ENCODE results near the gene SPATA31D3.
"Not testable (repeated sequence)": the region's sequence is repeated elsewhere in the genome, so short reads cannot be mapped to it uniquely, and the experiment has no call there.

The SPATA31D3 gene

DNA sequence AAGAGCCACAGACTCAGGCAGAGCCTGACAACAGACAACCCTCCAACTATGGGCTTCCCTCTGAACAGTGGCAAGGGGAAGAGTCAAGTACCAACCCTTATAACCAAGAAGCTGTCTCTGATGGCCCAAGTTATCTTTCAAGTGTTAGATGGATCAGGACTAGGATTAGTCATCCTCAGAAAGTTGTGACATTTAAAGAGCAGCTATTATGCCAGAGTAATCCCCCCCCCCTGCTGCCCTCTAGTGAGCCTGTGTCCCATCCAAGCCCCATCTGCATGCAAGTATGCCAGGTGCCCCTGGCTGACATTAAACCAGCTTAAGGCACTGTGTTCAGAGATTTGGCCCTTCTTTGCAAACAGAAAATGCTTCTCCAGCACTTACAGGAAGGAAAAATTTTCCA lies 28.4 kb downstream of the SPATA31D3 start:
- DNase-seq (ENCODE audit: low read depth) = no peak
- no peak overlapping the region for H3K4me3 ChIP-seq (ENCODE audit: low read depth, low read length)

DNA sequence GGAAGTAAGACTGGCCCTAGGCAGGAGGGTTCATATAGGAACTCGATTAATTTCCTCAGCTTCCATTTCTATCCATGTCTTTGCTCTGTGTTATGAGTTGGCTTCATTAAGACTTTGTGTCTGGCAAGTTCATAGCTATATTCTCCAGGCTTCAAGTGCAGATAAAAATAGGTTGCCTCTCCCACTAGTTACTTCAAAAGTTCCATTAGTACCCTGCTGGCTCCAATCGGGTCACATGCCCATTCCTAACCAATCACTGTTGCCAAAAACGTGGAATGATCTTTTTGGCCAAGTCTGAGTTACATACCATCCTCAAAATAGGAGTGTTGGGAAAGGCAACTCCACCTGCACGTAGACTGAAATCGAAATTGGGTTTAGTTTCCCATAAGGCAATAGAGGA lies 31.5 kb downstream of the SPATA31D3 start:
- H3K4me3 ChIP-seq (ENCODE audit: low read depth, low read length) = no peak overlapping the region
- no peak for DNase-seq (ENCODE audit: low read depth)

DNA sequence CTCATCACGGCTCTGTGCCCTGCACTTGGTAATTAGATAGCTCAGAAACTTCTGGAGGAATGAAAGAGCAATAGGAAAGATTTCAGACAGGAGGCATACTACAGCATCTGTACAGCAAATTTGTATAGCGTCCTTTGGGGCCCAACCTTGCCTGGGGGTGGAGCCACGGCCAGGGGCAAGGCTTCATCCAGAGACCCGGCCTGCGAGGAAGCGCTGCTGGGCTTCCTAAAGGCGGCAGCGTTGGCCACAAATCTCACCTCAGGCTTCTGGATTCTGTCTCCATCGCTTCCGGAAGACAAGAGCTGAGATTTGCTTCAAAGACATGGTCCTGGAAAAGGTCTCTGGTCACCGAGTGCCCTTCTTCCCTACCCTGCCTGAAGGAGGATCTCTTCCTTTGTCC lies 33.1 kb downstream of the SPATA31D3 start:
- no peak for DNase-seq (ENCODE audit: low read depth)
- H3K4me3 ChIP-seq (ENCODE audit: low read depth, low read length) = no peak overlapping the region

DNA sequence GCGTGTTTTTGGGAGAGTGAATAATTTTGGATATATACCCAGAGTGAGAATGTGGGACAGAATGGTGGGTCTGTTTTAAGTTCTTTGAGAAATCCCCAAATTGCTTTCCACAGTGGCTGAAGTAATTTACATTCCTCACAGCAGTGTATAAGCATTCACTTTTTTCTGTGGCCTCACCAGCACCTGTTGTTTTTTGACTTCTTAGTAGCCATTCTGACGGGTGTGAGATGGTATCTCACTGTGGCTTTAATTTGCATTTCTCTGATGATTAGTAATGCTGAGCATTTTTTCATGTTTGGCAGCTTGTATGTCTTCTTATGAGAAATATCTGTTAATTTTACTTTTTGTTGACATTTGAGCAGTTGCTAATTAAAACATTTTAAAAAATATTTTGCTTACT lies 35.9 kb downstream of the SPATA31D3 start:
- H3K4me3 ChIP-seq (ENCODE audit: low read depth, low read length) = no peak overlapping the region
- DNase-seq (ENCODE audit: low read depth) = no peak

DNA sequence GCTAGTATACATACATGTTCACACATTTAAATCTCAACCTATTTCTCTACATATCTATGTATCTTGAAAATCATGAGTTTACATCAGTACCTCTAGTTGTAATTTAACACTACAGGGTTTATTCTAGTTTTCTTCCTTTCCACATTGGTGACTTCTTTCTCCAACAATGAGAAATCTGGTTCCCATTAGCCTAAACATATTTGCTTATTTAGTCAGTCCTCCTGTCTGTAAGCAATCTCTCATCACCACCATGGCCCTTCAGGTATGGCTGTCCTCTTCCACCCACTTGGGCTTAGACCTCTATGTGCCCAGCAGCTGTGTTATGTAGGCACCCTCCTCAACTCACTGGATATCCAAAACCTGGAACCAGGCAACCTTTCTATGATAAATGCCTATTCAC lies 37.3 kb downstream of the SPATA31D3 start:
- H3K4me3 ChIP-seq (ENCODE audit: low read depth, low read length) = no peak overlapping the region
- no peak for DNase-seq (ENCODE audit: low read depth)

DNA sequence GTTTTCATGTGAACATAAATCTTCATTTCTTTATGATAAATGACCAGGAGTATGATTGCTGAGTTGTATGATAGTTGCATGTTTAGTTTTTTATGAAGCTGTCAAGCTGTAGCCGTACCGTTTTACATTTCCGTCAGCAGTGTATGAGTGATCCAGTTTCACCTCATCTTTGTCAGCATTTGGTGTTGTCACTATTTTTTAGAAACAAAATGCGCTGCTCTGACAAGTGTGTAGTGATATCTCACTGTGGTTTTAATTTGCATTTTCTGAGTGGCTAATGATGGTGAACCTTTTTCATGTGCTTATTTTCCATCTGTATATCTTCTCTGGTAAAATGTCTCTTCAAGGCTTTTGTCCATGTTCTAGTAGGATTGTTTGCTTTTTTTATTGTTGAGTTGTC lies 38.6 kb downstream of the SPATA31D3 start:
- no peak for DNase-seq (ENCODE audit: low read depth)

DNA sequence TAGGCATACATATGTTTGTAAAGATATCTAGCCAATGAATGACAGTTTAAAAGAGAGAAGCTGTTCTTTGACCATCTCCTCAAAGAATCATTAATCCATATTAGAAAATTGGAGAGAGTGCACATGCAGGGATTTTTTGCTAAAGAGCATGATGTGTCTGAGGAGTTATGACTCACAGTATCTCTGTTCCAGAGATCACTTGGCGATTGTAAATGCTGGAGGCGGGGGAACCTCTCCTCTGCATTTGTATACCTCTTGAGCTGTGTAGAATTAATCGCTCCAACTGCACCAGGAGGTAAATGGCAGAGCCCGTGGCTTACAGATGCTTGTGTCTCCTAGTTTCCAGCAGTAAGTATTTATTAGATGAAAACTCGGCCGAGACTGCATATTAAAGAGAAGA lies 41.6 kb downstream of the SPATA31D3 start:
- DNase-seq (ENCODE audit: low read depth) = no peak
- H3K4me3 ChIP-seq (ENCODE audit: low read depth, low read length) = no peak overlapping the region

More for the DNA sequence above, 38.6 kb downstream of the SPATA31D3 start:
- H3K4me3 ChIP-seq (ENCODE audit: low read depth, low read length) = no peak overlapping the region

DNA sequence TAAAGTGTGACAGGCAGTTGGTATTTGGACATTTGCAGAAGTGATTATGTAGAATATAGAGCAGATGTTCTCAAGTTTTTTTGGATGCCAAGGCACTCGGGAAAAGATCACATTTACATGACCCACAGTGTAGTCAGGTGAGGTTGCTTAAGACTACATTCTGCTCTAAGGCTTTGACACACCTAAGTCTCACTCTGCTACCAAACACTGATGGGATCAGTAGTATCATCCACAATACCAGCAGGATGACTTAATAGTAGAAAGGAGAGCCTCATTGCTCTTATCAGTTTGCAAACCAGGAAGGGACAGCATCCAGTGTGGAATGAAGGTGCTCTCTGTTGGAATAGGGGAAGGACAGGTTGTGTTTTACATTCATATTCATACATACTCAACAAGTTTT lies 42.8 kb downstream of the SPATA31D3 start:
- no peak overlapping the region for H3K4me3 ChIP-seq (ENCODE audit: low read depth, low read length)
- no peak for DNase-seq (ENCODE audit: low read depth)

DNA sequence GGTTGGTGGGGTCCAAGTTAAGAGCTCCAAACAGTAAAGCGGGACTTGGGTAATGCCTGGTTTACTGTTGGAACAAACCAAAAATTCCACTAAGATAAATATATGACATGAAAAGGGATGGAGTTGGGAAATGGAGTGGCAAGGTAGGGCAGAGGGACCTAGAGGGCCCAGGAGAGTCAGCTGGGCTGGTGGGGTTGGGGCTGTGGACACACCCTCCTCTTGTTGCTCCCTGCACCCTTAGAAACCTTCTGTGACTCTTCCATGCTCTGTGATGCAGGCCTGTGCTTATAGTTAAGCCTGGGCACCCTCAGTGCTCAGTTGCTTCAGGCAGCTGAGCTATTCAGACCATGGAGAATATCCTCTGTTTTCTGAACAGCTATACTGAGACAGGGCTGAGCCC lies 45.2 kb downstream of the SPATA31D3 start, which contains the start of gene SPATA31D1:
SPATA31D1 (plus strand) TSS at position 301 of the 400 bp plus-strand sequence; CDS start at position 348, 47 bp downstream.
- not testable (repeated sequence) for DNase-seq (ENCODE audit: low read depth); H3K4me3 ChIP-seq (ENCODE audit: low read depth, low read length)

DNA sequence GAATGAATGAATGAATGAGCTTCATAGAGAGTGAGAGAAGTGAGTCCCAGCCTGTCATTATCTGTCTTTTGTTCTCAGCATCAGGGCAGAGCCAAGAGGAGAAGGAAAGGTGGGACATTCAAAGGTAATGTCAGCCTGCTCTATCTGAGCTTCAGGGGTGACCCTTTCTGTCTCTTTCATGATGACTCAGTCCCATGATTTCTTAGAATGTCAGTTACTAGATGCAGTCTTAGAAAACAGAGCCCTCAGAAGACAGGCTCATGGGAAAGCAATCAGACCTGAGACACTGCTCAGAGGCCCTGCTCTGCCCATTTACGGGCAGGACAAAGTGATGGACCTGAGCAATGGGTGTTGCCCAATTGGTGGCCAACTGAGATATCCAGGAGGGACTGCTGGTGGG lies 46.4 kb downstream of the SPATA31D3 start:
- DNase-seq (ENCODE audit: low read depth) = no peak
- no peak overlapping the region for H3K4me3 ChIP-seq (ENCODE audit: low read depth, low read length)

DNA sequence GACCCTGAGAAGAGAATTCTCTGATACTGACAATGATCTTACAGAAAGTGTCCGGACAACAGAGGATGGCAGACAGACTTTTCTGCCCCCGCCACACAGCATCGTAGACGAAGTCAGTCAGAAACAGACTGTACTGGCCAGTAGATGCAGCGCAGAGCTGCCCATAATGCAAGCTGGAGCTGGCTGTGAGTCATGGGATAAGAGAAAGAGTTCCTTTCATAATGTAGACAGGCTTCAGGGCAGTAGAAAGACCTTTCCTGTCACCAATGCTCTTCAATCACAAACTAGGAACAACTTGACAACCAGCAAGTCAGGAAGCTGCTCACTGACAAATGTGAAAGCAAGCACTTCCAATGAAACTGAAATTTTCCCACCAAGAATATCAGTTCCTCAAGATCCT lies 50.4 kb downstream of the SPATA31D3 start:
- no peak overlapping the region for H3K4me3 ChIP-seq (ENCODE audit: low read depth, low read length)
- DNase-seq (ENCODE audit: low read depth) = no peak

All from skeletal muscle cell (primary cell).